HepG2 (cell line): ENCODE data around the gene AGRN. TPM values are rescaled to one million over a fixed set of nuclear protein-coding genes. Genes with fewer than 3 reads are reported as not detected.

ENCODE experiments used
- ATAC-seq: fragments of 200-7000 bp; cut with Tn5 transposase; 3 replicates; pipeline ENCODE4 v1.9.1; 2020; ENCODE audit warnings: mild to moderate bottlenecking, moderate library complexity
- BruUV-seq: library from RNA; stranded (reverse); fragments of 400-500 nt; replicated peaks from 2 replicates; lab custom pipeline; 2021; lab: Mats Ljungman, UMichigan
- CTCF ChIA-PET: fragments of 300-600 bp; formaldehyde crosslinking; extraction: SDS; loops from one replicate; lab custom pipeline; 2021; ENCODE audit warnings: low total read pairs, inconsistent platforms, low intra/inter-chr PET ratio; lab: Yijun Ruan, JAX
- POLR2A ChIA-PET: fragments of 350-600 bp; sonication (Branson Sonifier 250); formaldehyde crosslinking; loops from one replicate; lab custom pipeline; 2020; ENCODE audit warnings: antibody characterized with exemption, inconsistent platforms; lab: Yijun Ruan, JAX
- DNase-seq: peaks from one replicate; pipeline ENCODE4 v3.0.0-alpha.2; 2015; ENCODE audit warnings: low spot score
- FAIRE-seq: peaks from 3 replicates; lab custom pipeline; 2011; peaks lifted over from hg19 to GRCh38; lab: Jason Lieb, UNC
- H2AFZ ChIP-seq: one replicate; pipeline ENCODE4 v1.6.1; 2011; ENCODE audit warnings: low read length, inconsistent platforms
- H3K27ac ChIP-seq: fragments of 300-600 bp; 3 replicates; pipeline ENCODE4 v1.8.0; 2011; ENCODE audit warnings: mixed run types, mild to moderate bottlenecking, mixed read lengths, low read length, inconsistent platforms; ENCODE audit not compliant: insufficient read depth; ENCODE audit errors: extremely low read length
- H3K27me3 ChIP-seq, 2 experiments: fragments of 200-600 bp in 1 of 2; 2 replicates in 1 of 2; 3 replicates in 1 of 2; pipeline versions ENCODE4 v1.6.0 to v1.8.0; 2011; ENCODE audit warnings: low read length in 2 of 2, mild to moderate bottlenecking in 2 of 2, moderate library complexity in 2 of 2, inconsistent platforms in 1 of 2; ENCODE audit not compliant: insufficient read depth in 2 of 2, control insufficient read depth in 1 of 2
- H3K36me3 ChIP-seq, 2 experiments: fragments of 200-600 bp in 1 of 2; replicated peaks in 1 of 2; 2 replicates in 1 of 2; 3 replicates in 1 of 2; pipeline versions ENCODE4 v1.5.1 to v1.8.0; 2011; ENCODE audit warnings: low read length in 2 of 2, inconsistent platforms in 1 of 2; ENCODE audit not compliant: insufficient read depth in 2 of 2, control insufficient read depth in 1 of 2
- H3K4me1 ChIP-seq: 2 replicates; pipeline ENCODE4 v1.5.1; 2012; ENCODE audit warnings: low read length, inconsistent platforms; ENCODE audit not compliant: insufficient read depth
- H3K4me2 ChIP-seq: 2 replicates; pipeline ENCODE4 v1.6.0; 2011; ENCODE audit warnings: low read depth, low read length, inconsistent platforms
- H3K4me3 ChIP-seq, 3 experiments: fragments of 200-600 bp in 1 of 3; sonication (generic), shearing (Covaris generic) in 1 of 3; replicated peaks in 1 of 3; 2 replicates each; pipeline ENCODE4 v1.5.1; 2011 to 2016; ENCODE audit warnings: low read length in 3 of 3, inconsistent platforms in 2 of 3, low read depth in 2 of 3, mild to moderate bottlenecking in 2 of 3, control low read depth in 1 of 3, mixed read lengths in 1 of 3; ENCODE audit not compliant: insufficient read depth in 1 of 3
- H3K79me2 ChIP-seq: one replicate; pipeline ENCODE4 v1.6.1; 2011; ENCODE audit warnings: low read length, inconsistent platforms; ENCODE audit not compliant: insufficient read depth
- H3K9ac ChIP-seq: 2 replicates; pipeline ENCODE4 v1.6.0; 2011; ENCODE audit warnings: mild to moderate bottlenecking, low read depth, low read length, inconsistent platforms; ENCODE audit not compliant: insufficient read depth
- H3K9me3 ChIP-seq: 2 replicates; pipeline ENCODE4 v1.5.1; 2012; ENCODE audit warnings: mild to moderate bottlenecking, low read length
- H4K20me1 ChIP-seq: 2 replicates; pipeline ENCODE4 v1.6.0; 2011; ENCODE audit warnings: inconsistent platforms, mild to moderate bottlenecking, low read length, moderate library complexity; ENCODE audit not compliant: insufficient read depth
- HNF1B ChIP-seq: sonication (generic); formaldehyde crosslinking; IDR thresholded peaks from 2 replicates; pipeline ENCODE4 v1.5.1; 2020; ENCODE audit warnings: mild to moderate bottlenecking, moderate library complexity, missing genetic modification reagents
- HNF4G ChIP-seq, 2 experiments: sonication (generic) in 1 of 2; formaldehyde crosslinking in 1 of 2; IDR thresholded peaks; 2 replicates each; pipeline versions ENCODE4 v1.4.0 to v1.6.1; 2011 to 2020; ENCODE audit warnings: borderline replicate concordance in 2 of 2, low read depth in 2 of 2, mild to moderate bottlenecking in 2 of 2, low read length in 1 of 2, missing genetic modification reagents in 1 of 2, moderate library complexity in 1 of 2
- IRF9 ChIP-seq: sonication (generic); formaldehyde crosslinking; IDR thresholded peaks from 2 replicates; pipeline ENCODE4 v1.8.0; 2022; ENCODE audit warnings: missing genetic modification reagents, mild to moderate bottlenecking, borderline replicate concordance
- NAIF1 ChIP-seq: sonication (generic); formaldehyde crosslinking; IDR thresholded peaks from 2 replicates; pipeline ENCODE4 v1.5.0; 2020; ENCODE audit warnings: mild to moderate bottlenecking, missing genetic modification reagents, borderline replicate concordance
- SMARCC2 ChIP-seq: fragments of 450-650 bp; IDR thresholded peaks from 2 replicates; pipeline ENCODE4 v1.6.1; 2017; ENCODE audit warnings: antibody characterized with exemption, mild to moderate bottlenecking
- SOX13 ChIP-seq, 3 experiments: fragments of 450-650 bp in 1 of 3; sonication (generic) in 1 of 3; formaldehyde crosslinking in 1 of 3; IDR thresholded peaks in 2 of 3; conservative IDR thresholded peaks in 1 of 3; 2 replicates each; pipeline versions ENCODE4 v1.5.0 to v1.6.1; 2016 to 2020; ENCODE audit warnings: antibody characterized with exemption in 1 of 3, mild to moderate bottlenecking in 1 of 3, missing compliant biosample characterization in 1 of 3, missing genetic modification reagents in 1 of 3, moderate library complexity in 1 of 3
- TSC22D2 ChIP-seq: sonication (generic); formaldehyde crosslinking; IDR thresholded peaks from 2 replicates; pipeline ENCODE4 v1.5.1; 2020; ENCODE audit warnings: missing genetic modification reagents, mild to moderate bottlenecking, borderline replicate concordance
- ZNF362 ChIP-seq: sonication (generic); formaldehyde crosslinking; IDR thresholded peaks from 2 replicates; pipeline ENCODE4 v1.4.0; 2020; ENCODE audit warnings: missing genetic modification reagents, mild to moderate bottlenecking, borderline replicate concordance
- ZNF543 ChIP-seq: sonication (generic); formaldehyde crosslinking; IDR thresholded peaks from 2 replicates; pipeline ENCODE4 v1.4.0; 2020; ENCODE audit warnings: mild to moderate bottlenecking, missing genetic modification reagents
- ZNF761 ChIP-seq: sonication (generic); formaldehyde crosslinking; conservative IDR thresholded peaks from 2 replicates; pipeline ENCODE4 v1.4.0; 2020; ENCODE audit warnings: mild to moderate bottlenecking, missing genetic modification reagents
- WGBS: methylation state at CpG from one replicate; pipeline ENCODE4 v1.1.6; 2017; ENCODE audit warnings: low lambda C conversion rate; 5-methylcytosine and 5-hydroxymethylcytosine counted together
- in situ Hi-C: cut with HindIII; loops from 2 replicates; pipeline ENCODE4 v1.10.0; 2017; ENCODE audit warnings: low pct_unique_long_range_greater_than_20kb; ENCODE audit not compliant: extremely low pct_ligation_motif_present
- intact Hi-C: fragments of 100-400 bp; cut with micrococcal nuclease; formaldehyde crosslinking; loops from one replicate; pipeline ENCODE4 v1.10.0; 2022; ENCODE audit not compliant: unreplicated experiment
- polyA plus RNA-seq, 8 experiments: library from polyadenylated mRNA; depleted of rRNA in 3 of 8; stranded (reverse) in 7 of 8; unstranded in 1 of 8; fragments of >200 nt; fragmentation: Illumina TruSeq in 4 of 8; extraction: Trizol in 4 of 8; gene quantifications; 2 replicates each; pipeline versions ENCODE4 v1.2.1 to v1.2.3, GENCODE V29; 2011 to 2016; ENCODE audit warnings: low read depth in 4 of 8, missing spikeins in 1 of 8, mixed read lengths in 1 of 8; ENCODE audit not compliant: insufficient read depth in 1 of 8
- total RNA-seq, 5 experiments: library from RNA; depleted of rRNA; stranded (reverse); fragments of >200 nt; fragmentation: Illumina TruSeq; extraction: Trizol; gene quantifications; 2 replicates each; pipeline ENCODE4 v1.2.3, GENCODE V29; 2016; ENCODE audit warnings: low read depth in 1 of 5

The AGRN gene
- total and polyA plus RNA-seq, 2 of the 13 experiments (the other 11 are each of a cell fraction or from before 2014, with no cell fraction given): 29.8 to 65.2 TPM

GRCh38 chr1:980602-981395 is 39.1 kb upstream of the AGRN start:
- WGBS: 27% methylated on average over 10 of the region's 35 CpGs
- in situ Hi-C loops: no loop called here
- Histone ChIP-seq H3K36me3 (no peaks in the 10 kb centered on the region), H2AFZ (no peak overlapping the region), H3K4me3 (peak overlapping the region; percentile 3 to 70 (median 48); a peak in 4 of 6 replicates), H3K4me2 (peak overlapping the region; percentile 74), H4K20me1 (no peaks in the 10 kb centered on the region), H3K27ac (no peak overlapping the region), H3K79me2 (no peaks in the 10 kb centered on the region), H3K9me3 (no peaks in the 10 kb centered on the region), H3K4me1 (peaks cover 52% of the 10 kb centered on the region), H3K9ac (peak overlapping the region; percentile 49), H3K27me3 (peaks cover 22 to 54% of the 10 kb centered on the region in 2 experiments)
- CTCF ChIA-PET: no interaction called here
- intact Hi-C loops: no loop called here
- DNase-seq (no peak), FAIRE-seq (no peak), ATAC-seq (peak; percentile 49)
- POLR2A ChIA-PET: interaction anchor here (1.0 to 1.9 kb wide), 2 partner anchors 14 to 19 kb away, joined by 3 to 4 read pairs; partner anchors contain the start of genes HES4 and PLEKHN1
- no TSS peak for BruUV-seq
- no peak for TF ChIP-seq SMARCC2
- TF ChIP-seq ZNF543 (CRISPR knock-in tag): 0 out of 2 replicates have a peak, but pooled peaks have one; percentile 47
- TF ChIP-seq TSC22D2 (CRISPR knock-in tag): no peak
- no peak for TF ChIP-seq HNF4G (IDR thresholded peaks at IDR 0.05; ENCODE audit: borderline replicate concordance, low read depth, low read length)
- no peak; the same call in 1 of the 2 replicates for TF ChIP-seq HNF4G (CRISPR knock-in tag; IDR thresholded peaks at IDR 0.05; ENCODE audit: borderline replicate concordance, low read depth)
- TF ChIP-seq IRF9 (CRISPR knock-in tag): peak; percentile 38; the same call in 1 of the 2 replicates
- peak; percentile 63; the same call in 1 of the 2 replicates for TF ChIP-seq HNF1B (CRISPR knock-in tag)
- peak; percentile 67; the same call in 1 of the 2 replicates for TF ChIP-seq ZNF761
- TF ChIP-seq SOX13 (IDR thresholded peaks at IDR 0.05): no peak
- TF ChIP-seq SOX13 (CRISPR knock-in tag; conservative IDR thresholded peaks at IDR 0.05 in 1 of 2, IDR thresholded peaks at IDR 0.05 in 1 of 2): 0 out of 4 replicates have a peak, but pooled peaks of 1 of the 2 experiments have one; percentile 3
- TF ChIP-seq ZNF362 (CRISPR knock-in tag): 0 out of 2 replicates have a peak, but pooled peaks have one; percentile 16
- TF ChIP-seq NAIF1 (CRISPR knock-in tag): no peak
